HG02610 (cell line): ENCODE data around the gene NLN.
"Not testable (repeated sequence)": the region's sequence is repeated elsewhere in the genome, so short reads cannot be mapped to it uniquely, and the experiment has no call there.

ENCODE experiments used
- ATAC-seq: cut with Tn5 transposase; IDR thresholded peaks from one replicate; pipeline ENCODE4 v1.9.1; 2021; ENCODE audit warnings: mild to moderate bottlenecking, moderate library complexity; ENCODE audit not compliant: unreplicated experiment

The NLN gene

GRCh38 chr5:65866837-65867521, 145.0 kb downstream of the NLN start:
- ATAC-seq = no peak

DNA sequence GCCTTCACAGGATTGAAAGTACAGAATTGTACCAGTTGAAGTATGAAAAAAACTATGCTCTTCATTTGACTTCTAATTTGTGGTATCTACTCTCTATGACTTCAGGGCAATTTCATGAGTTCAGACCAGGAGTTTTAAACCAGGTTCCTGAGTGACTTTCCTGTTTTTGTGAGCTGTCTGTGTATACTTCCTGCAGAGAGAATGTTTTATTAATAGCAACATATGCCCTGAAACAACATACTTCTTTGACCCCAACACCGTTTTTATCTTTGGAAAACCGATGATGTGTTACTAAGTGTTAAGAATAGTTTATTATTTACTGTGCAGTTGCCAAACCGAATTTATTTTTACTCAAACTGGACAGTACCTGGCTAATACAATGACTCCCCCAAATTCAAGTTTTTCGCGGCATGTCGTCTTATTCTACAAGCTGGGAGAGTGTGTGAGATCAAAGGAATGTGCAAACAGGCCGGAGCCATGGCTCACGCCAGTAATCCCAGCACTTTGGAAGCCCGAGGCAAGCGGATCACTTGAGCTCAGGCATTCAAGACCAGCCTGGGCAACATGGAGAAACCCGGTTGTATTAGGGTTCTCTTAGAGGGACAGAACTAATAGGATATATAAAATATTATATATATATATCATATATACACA, 145.7 kb downstream of the NLN start:
- ATAC-seq = no peak

GRCh38 chr5:65868509-65868908, 146.5 kb downstream of the NLN start:
- ATAC-seq = no peak

DNA sequence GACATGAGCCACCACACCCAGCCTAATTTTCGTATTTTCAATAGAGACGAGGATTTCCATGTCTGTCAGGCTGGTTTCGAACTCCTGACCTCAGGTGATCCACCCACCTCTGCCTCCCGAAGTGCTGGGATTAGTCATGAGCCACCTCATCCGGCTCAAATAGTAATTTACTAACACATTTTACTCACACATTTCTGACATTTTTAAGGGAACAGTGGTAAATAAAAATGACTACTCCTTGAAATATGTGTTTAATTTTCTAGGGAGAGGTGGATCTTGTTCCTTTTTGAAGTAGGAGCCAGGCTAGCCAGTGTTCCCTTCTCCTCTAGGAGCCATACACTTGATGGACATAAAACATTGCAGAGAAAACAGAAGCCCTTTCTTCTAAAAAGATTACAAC, 149.2 kb downstream of the NLN start:
- ATAC-seq = no peak

- ATAC-seq = not testable (repeated sequence)
These were observed 149.8 kb downstream of the NLN start for GRCh38 chr5:65871776-65872175.

DNA sequence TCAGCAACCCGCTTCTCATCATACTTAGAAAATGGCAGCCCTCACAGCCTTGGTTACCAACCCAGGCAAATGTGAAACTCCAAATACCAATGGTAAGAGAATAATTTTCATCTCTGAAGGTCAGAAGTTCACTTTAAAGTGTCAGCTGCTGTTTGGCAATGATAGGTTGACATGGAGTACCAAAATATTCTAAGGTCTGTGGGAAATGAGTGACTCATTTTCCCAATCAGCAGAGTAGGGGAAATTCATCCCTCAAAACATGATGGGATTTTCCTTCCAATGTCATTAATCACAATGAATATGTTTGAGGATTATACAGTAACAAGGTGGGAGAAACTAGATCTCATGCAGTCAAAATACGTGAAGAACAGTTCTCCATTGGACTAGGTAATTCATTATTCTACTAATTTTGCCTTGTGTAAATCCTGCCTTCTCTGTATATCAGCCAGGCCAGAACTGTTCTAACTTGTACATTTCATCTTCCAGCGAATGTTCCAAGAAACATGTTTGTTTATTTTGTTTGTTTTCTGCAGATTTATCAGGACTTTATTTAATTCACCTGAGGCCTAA, 151.3 kb downstream of the NLN start:
- no peak for ATAC-seq

DNA sequence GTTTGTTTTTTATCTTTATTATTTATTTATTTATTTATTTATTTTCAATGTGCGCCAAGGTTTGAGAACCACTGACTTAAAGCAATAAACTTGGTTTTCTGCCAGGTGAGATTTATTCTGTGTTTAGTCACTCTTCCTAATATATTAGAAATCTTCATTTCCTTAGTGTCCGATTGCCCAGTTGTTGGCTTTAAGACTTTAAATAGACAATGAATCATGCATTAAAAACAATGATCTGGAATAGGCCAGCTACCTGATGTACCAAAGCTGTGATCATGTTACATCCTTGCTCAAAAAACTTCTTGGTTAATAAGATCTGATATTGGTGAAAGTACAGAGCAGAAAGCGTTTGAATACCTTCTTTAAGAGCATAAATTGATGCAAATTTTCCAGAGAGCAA, 152.2 kb downstream of the NLN start:
- no peak for ATAC-seq

- no peak for ATAC-seq
These were observed 154.5 kb downstream of the NLN start for GRCh38 chr5:65876496-65876895.

GRCh38 chr5:65876970-65877369, 155.0 kb downstream of the NLN start:
- no peak for ATAC-seq
